Coronary artery (tissue), 2 donors: ENCODE results near the gene MX2.
"Not testable (repeated sequence)": the region's sequence is repeated elsewhere in the genome, so short reads cannot be mapped to it uniquely, and the experiment has no call there.

ENCODE experiments used
- DNase-seq: peaks from one replicate; pipeline ENCODE4 v3.0.0-alpha.2; 2017; ENCODE audit warnings: low spot score
- H3K27ac ChIP-seq, 2 donors: fragments of 200-600 bp; sonication (generic); one replicate each; pipeline ENCODE4 v1.5.1; 2016 to 2019
- H3K4me3 ChIP-seq: fragments of 200-600 bp; sonication (generic); 2 replicates; pipeline ENCODE4 v1.5.1; 2016; ENCODE audit warnings: mild to moderate bottlenecking, moderate library complexity
- CTCF ChIP-seq: fragments of 200-600 bp; sonication (generic); IDR thresholded peaks from one replicate; pipeline ENCODE4 v1.5.1; 2019; ENCODE audit warnings: antibody characterized with exemption

MX2 gene

GRCh38 chr21:41407541-41408460, 46.0 kb downstream of the MX2 start:
- no peak for TF ChIP-seq CTCF
- peak; percentile 58 for DNase-seq
- Histone ChIP-seq H3K27ac (no peak overlapping the region), H3K4me3 (no peak overlapping the region)

GRCh38 chr21:41410361-41410760, 48.5 kb downstream of the MX2 start:
- Histone ChIP-seq H3K4me3 (no peak overlapping the region), H3K27ac (no peak overlapping the region)
- TF ChIP-seq CTCF, result no peak
- no peak for DNase-seq

GRCh38 chr21:41410767-41411448, 49.1 kb downstream of the MX2 start:
- Histone ChIP-seq H3K27ac (no peak overlapping the region), H3K4me3 (no peak overlapping the region)
- DNase-seq, result peak; percentile 54
- TF ChIP-seq CTCF, result no peak

- Histone ChIP-seq H3K4me3 (no peak overlapping the region), H3K27ac (no peak overlapping the region)
- no peak for TF ChIP-seq CTCF
- peak; percentile 64 for DNase-seq
Measured at GRCh38 chr21:41411449-41412089, 49.7 kb downstream of the MX2 start.

GRCh38 chr21:41417505-41417904, 55.7 kb downstream of the MX2 start:
- peak; percentile 47 for DNase-seq
- H3K27ac ChIP-seq, result not testable (repeated sequence)

GRCh38 chr21:41418393-41418792, 56.6 kb downstream of the MX2 start:
- DNase-seq, result peak; percentile 66
- no peak for TF ChIP-seq CTCF
- Histone ChIP-seq H3K4me3 (no peak overlapping the region), H3K27ac (no peak overlapping the region)

More at GRCh38 chr21:41417505-41417904, 55.7 kb downstream of the MX2 start:
- not testable (repeated sequence) for H3K4me3 ChIP-seq

- TF ChIP-seq CTCF, result no peak
- H3K4me3 ChIP-seq, result no peak overlapping the region
- H3K27ac ChIP-seq, result peak overlapping the region in 1 of 2 donors; percentile 16
- DNase-seq, result peak; percentile 64
Measured at GRCh38 chr21:41418956-41419680, 57.3 kb downstream of the MX2 start.
